ENCODE results near the gene SP9.
A peak's percentile ranks its signal among the peaks of the same experiment; 100 is the strongest.

The SP9 gene

GRCh38 chr2:174342686-174343342 is 8.1 kb downstream of the SP9 start:
- H3K36me3 ChIP-seq (replicated peaks in 1 of 2; ENCODE audit: control insufficient read depth in 2 of 2, insufficient read depth in 2 of 2, low read length in 2 of 2): peaks cover 0 to 15% of the 10 kb centered on the region in 2 donors
- H4K91ac ChIP-seq (ENCODE audit: low read depth, low read length, poor library complexity): no peak overlapping the region
- no peak overlapping the region for H2BK15ac ChIP-seq (ENCODE audit: low read length)
- H3K18ac ChIP-seq (ENCODE audit: low read length): peak overlapping the region; percentile 31
- peak overlapping the region; percentile 31 for H3K4me2 ChIP-seq (ENCODE audit: insufficient read depth, low read length, poor library complexity, severe bottlenecking)
- H3K4me3 ChIP-seq (ENCODE audit: low read length in 2 of 2): peak overlapping the region in 1 of 2 donors; percentile 36
- no peak overlapping the region for H3K9ac ChIP-seq (ENCODE audit: low read depth, low read length, poor library complexity)
- H3K4me1 ChIP-seq (ENCODE audit: control insufficient read depth in 2 of 2, insufficient read depth in 1 of 2, low read depth in 1 of 2, low read length in 2 of 2): peaks cover 7 to 25% of the 10 kb centered on the region in 2 donors
- no peak overlapping the region for H2BK120ac ChIP-seq (ENCODE audit: low read depth, low read length)
- peak overlapping the region; percentile 88 for H2AFZ ChIP-seq (ENCODE audit: low read length)
- no CpG with 5 or more reads among the region's 29 CpGs for whole genome bisulfite sequencing, 2 donors (ENCODE audit: extremely low coverage in 2 of 2, insufficient read length in 2 of 2, insufficient replicate concordance in 1 of 2)
- no peak overlapping the region for H3K14ac ChIP-seq (ENCODE audit: low read length)
- peak; percentile 38 for DNase-seq (ENCODE audit: low spot score)
- no peak overlapping the region for H2AK5ac ChIP-seq (ENCODE audit: low read depth, low read length)
- H2BK5ac ChIP-seq (ENCODE audit: low read length): no peak overlapping the region
- H3K9me3 ChIP-seq (replicated peaks in 1 of 2; ENCODE audit: control insufficient read depth in 2 of 2, insufficient read depth in 1 of 2, low read depth in 1 of 2, low read length in 2 of 2): no peaks in the 10 kb centered on the region
- H2BK12ac ChIP-seq (ENCODE audit: low read length): no peak overlapping the region
- H3K23ac ChIP-seq (ENCODE audit: low read depth, low read length, poor library complexity): no peak overlapping the region
- H4K8ac ChIP-seq (ENCODE audit: low read depth, low read length): no peak overlapping the region
- peaks cover 22 to 60% (median 47%) of the 10 kb centered on the region in 3 experiments for H3K27me3 ChIP-seq (ENCODE audit: control insufficient read depth in 3 of 3, insufficient read depth in 3 of 3, low read depth in 1 of 3, low read length in 3 of 3)
- no peaks in the 10 kb centered on the region for H3K79me1 ChIP-seq (ENCODE audit: low read depth, low read length)
- H3K27ac ChIP-seq (replicated peaks; ENCODE audit: low read length): no peak overlapping the region
- H3K4ac ChIP-seq (ENCODE audit: low read length): no peak overlapping the region

DNA sequence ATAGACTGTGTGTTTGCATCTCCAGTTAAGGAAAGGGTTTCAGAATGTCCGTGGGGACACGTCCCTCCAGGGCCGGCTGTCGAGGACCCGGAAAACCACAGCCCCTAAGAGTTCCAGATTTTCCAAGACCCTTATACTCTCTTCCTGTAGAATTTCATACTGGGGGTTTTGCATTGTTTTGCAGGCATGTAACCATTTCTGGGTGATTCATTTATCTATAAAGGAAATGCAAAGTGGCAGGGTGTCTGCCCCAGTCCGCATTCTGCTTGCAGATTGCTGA is 8.5 kb downstream of the SP9 start:
- no peak overlapping the region for H2AK5ac ChIP-seq (ENCODE audit: low read depth, low read length)
- H3K27ac ChIP-seq (replicated peaks; ENCODE audit: low read length): no peak overlapping the region
- H3K4me2 ChIP-seq (ENCODE audit: insufficient read depth, low read length, poor library complexity, severe bottlenecking): peak overlapping the region; percentile 57
- H2BK12ac ChIP-seq (ENCODE audit: low read length): no peak overlapping the region
- no peak overlapping the region for H3K14ac ChIP-seq (ENCODE audit: low read length)
- H3K4me1 ChIP-seq (ENCODE audit: control insufficient read depth in 2 of 2, insufficient read depth in 1 of 2, low read depth in 1 of 2, low read length in 2 of 2): peaks cover 7 to 25% of the 10 kb centered on the region in 2 donors
- no peak overlapping the region for H3K4me3 ChIP-seq (ENCODE audit: low read length in 2 of 2)
- H3K79me1 ChIP-seq (ENCODE audit: low read depth, low read length): no peaks in the 10 kb centered on the region
- H3K23ac ChIP-seq (ENCODE audit: low read depth, low read length, poor library complexity): no peak overlapping the region
- H3K9me3 ChIP-seq (replicated peaks in 1 of 2; ENCODE audit: control insufficient read depth in 2 of 2, insufficient read depth in 1 of 2, low read depth in 1 of 2, low read length in 2 of 2): no peaks in the 10 kb centered on the region
- H3K9ac ChIP-seq (ENCODE audit: low read depth, low read length, poor library complexity): no peak overlapping the region
- H3K4ac ChIP-seq (ENCODE audit: low read length): no peak overlapping the region
- H3K36me3 ChIP-seq (replicated peaks in 1 of 2; ENCODE audit: control insufficient read depth in 2 of 2, insufficient read depth in 2 of 2, low read length in 2 of 2): peaks cover 0 to 15% of the 10 kb centered on the region in 2 donors
- H2BK120ac ChIP-seq (ENCODE audit: low read depth, low read length): no peak overlapping the region
- H3K18ac ChIP-seq (ENCODE audit: low read length): no peak overlapping the region
- no peak overlapping the region for H4K91ac ChIP-seq (ENCODE audit: low read depth, low read length, poor library complexity)
- no peak overlapping the region for H2BK5ac ChIP-seq (ENCODE audit: low read length)
- no CpG with 5 or more reads among the region's 6 CpGs for WGBS, 2 donors (ENCODE audit: extremely low coverage in 2 of 2, insufficient read length in 2 of 2, insufficient replicate concordance in 1 of 2)
- peak overlapping the region; percentile 74 for H2AFZ ChIP-seq (ENCODE audit: low read length)
- peaks cover 21 to 59% (median 42%) of the 10 kb centered on the region in 3 experiments for H3K27me3 ChIP-seq (ENCODE audit: control insufficient read depth in 3 of 3, insufficient read depth in 3 of 3, low read depth in 1 of 3, low read length in 3 of 3)
- no peak overlapping the region for H2BK15ac ChIP-seq (ENCODE audit: low read length)
- DNase-seq (ENCODE audit: low spot score): no peak
- no peak overlapping the region for H4K8ac ChIP-seq (ENCODE audit: low read depth, low read length)

DNA sequence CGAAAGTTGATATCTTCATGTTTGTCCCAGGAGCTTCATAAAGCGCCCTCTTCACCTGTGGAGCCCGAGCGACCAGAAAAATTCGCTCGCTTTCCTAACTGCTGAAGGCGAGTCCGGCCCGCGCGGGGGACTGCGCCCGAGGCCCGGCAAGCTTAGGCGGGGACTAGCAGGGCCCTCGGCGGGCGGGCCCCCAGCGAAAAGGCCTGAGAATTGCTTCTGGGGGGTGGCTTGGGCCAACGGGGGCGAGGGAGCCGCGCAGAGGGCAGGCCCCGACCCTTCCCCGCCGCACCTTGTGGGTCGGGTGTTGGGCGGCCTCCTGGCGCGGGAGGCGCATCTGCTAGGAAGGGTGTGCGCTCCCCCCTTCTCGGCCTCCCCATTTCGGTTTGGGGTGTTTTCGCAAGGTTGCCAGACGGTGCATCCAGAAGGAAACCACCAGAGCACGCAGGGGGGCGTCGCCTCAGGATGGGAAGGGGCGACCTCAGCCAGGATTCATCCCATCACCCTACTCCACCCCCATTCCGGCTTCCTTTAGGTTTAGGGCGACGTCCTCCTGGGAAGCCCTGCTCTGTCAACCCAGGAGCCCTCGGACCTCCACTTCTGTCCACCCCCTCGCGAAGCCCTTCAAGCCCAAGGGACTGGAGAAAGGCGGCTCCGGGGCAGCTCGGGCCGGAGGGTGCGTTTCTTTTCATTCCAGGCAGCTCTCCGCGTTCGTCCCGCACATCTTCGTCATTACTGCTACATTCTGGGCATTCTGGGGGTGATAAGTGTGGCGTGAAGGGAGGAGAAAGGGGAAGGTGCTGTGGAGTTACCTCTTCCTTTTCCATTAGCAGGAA is 9.1 kb downstream of the SP9 start:
- H3K9me3 ChIP-seq (replicated peaks in 1 of 2; ENCODE audit: control insufficient read depth in 2 of 2, insufficient read depth in 1 of 2, low read depth in 1 of 2, low read length in 2 of 2): no peaks in the 10 kb centered on the region
- peak overlapping the region; percentile 89 for H3K18ac ChIP-seq (ENCODE audit: low read length)
- H3K4me3 ChIP-seq (ENCODE audit: low read length in 2 of 2): peak overlapping the region in 1 of 2 donors; percentile 16
- H3K14ac ChIP-seq (ENCODE audit: low read length): peak overlapping the region; percentile 38
- H2BK120ac ChIP-seq (ENCODE audit: low read depth, low read length): no peak overlapping the region
- peak overlapping the region; percentile 57 for H3K4me2 ChIP-seq (ENCODE audit: insufficient read depth, low read length, poor library complexity, severe bottlenecking)
- no CpG with 5 or more reads among the region's 57 CpGs for WGBS, 2 donors (ENCODE audit: extremely low coverage in 2 of 2, insufficient read length in 2 of 2, insufficient replicate concordance in 1 of 2)
- H3K79me1 ChIP-seq (ENCODE audit: low read depth, low read length): no peaks in the 10 kb centered on the region
- H4K8ac ChIP-seq (ENCODE audit: low read depth, low read length): peak overlapping the region; percentile 65
- peak; percentile 31 for DNase-seq (ENCODE audit: low spot score)
- H2BK5ac ChIP-seq (ENCODE audit: low read length): no peak overlapping the region
- H3K4ac ChIP-seq (ENCODE audit: low read length): peak overlapping the region; percentile 66
- H2AK5ac ChIP-seq (ENCODE audit: low read depth, low read length): no peak overlapping the region
- no peak overlapping the region for H3K27ac ChIP-seq (replicated peaks; ENCODE audit: low read length)
- H2BK15ac ChIP-seq (ENCODE audit: low read length): peak overlapping the region; percentile 75
- H3K27me3 ChIP-seq (ENCODE audit: control insufficient read depth in 3 of 3, insufficient read depth in 3 of 3, low read depth in 1 of 3, low read length in 3 of 3): peaks cover 21 to 55% (median 37%) of the 10 kb centered on the region in 3 experiments
- peak overlapping the region; percentile 74 for H2AFZ ChIP-seq (ENCODE audit: low read length)
- H2BK12ac ChIP-seq (ENCODE audit: low read length): no peak overlapping the region
- peaks cover 4 to 18% of the 10 kb centered on the region in 2 donors for H3K36me3 ChIP-seq (replicated peaks in 1 of 2; ENCODE audit: control insufficient read depth in 2 of 2, insufficient read depth in 2 of 2, low read length in 2 of 2)
- H4K91ac ChIP-seq (ENCODE audit: low read depth, low read length, poor library complexity): no peak overlapping the region
- H3K23ac ChIP-seq (ENCODE audit: low read depth, low read length, poor library complexity): peak overlapping the region; percentile 80
- H3K4me1 ChIP-seq (ENCODE audit: control insufficient read depth in 2 of 2, insufficient read depth in 1 of 2, low read depth in 1 of 2, low read length in 2 of 2): peaks cover 7 to 25% of the 10 kb centered on the region in 2 donors
- peak overlapping the region; percentile 44 for H3K9ac ChIP-seq (ENCODE audit: low read depth, low read length, poor library complexity)
